SJCRH30 (cell line): ENCODE data around the gene TUBGCP5. TPM values are rescaled to one million over a fixed set of nuclear protein-coding genes. Genes with fewer than 3 reads are reported as not detected.
A peak's percentile ranks its signal among the peaks of the same experiment; 100 is the strongest.
"Not testable (repeated sequence)": the region's sequence is repeated elsewhere in the genome, so short reads cannot be mapped to it uniquely, and the experiment has no call there.

Source experiments
- DNase-seq, 2 experiments: peaks; one replicate each; pipeline ENCODE4 v3.0.0-alpha.2; 2015 to 2020
- H3K27ac ChIP-seq: fragments of 250-450 bp; sonication (Bioruptor Pico); 2 replicates; pipeline ENCODE4 v1.5.1; 2020; ENCODE audit warnings: mild to moderate bottlenecking, moderate library complexity
- H3K27me3 ChIP-seq: fragments of 250-450 bp; sonication (Bioruptor Pico); 2 replicates; pipeline ENCODE4 v1.5.1; 2020; ENCODE audit warnings: mild to moderate bottlenecking, moderate library complexity
- H3K36me3 ChIP-seq: fragments of 250-450 bp; sonication (Bioruptor Pico); 2 replicates; pipeline ENCODE4 v1.5.1; 2020; ENCODE audit warnings: mild to moderate bottlenecking, moderate library complexity
- H3K4me1 ChIP-seq: fragments of 250-450 bp; sonication (Bioruptor Pico); 2 replicates; pipeline ENCODE4 v1.5.1; 2020; ENCODE audit warnings: mild to moderate bottlenecking, moderate library complexity
- H3K4me3 ChIP-seq: fragments of 250-450 bp; sonication (Bioruptor Pico); 2 replicates; pipeline ENCODE4 v1.5.1; 2020; ENCODE audit warnings: mild to moderate bottlenecking, moderate library complexity
- H3K9me3 ChIP-seq: fragments of 250-450 bp; sonication (Bioruptor Pico); replicated peaks from 2 replicates; pipeline ENCODE4 v1.5.1; 2020; ENCODE audit warnings: mild to moderate bottlenecking, moderate library complexity
- total RNA-seq: library from RNA; depleted of rRNA; stranded (reverse); fragments of >200 nt; shearing (Covaris generic); gene quantifications from 2 replicates; pipeline ENCODE4 v1.2.3, GENCODE V29; 2014

The TUBGCP5 gene
- total RNA-seq, 1 experiment from 2014 or later, result 23.1 TPM

DNA sequence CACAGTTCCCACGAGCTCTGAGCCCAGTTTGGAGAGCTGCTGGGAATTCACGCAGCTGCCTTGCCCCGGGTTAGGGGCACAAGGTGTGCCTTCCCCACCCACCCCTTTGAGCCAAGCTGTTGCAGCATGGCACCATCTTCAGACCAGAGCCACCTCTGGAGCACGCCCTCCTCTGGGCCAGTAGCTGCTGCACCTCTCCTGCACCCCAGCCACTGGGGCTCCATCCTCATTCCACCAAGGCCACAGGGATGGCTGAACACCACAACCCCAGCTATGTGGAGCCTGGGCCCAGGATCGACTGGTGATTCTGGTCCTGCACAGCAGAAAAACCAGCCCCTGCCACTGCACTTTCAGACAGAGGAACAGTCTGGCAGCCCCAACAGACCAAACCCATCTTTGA lies 25.7 kb downstream of the TUBGCP5 start:
- H3K27me3 ChIP-seq, result no peaks in the 10 kb centered on the region
- no peaks in the 10 kb centered on the region for H3K4me1 ChIP-seq
- H3K36me3 ChIP-seq, result peaks cover 27% of the 10 kb centered on the region
- H3K4me3 ChIP-seq, result no peak overlapping the region
- no peak overlapping the region for H3K27ac ChIP-seq
- no peak for DNase-seq
- H3K9me3 ChIP-seq, result no peaks in the 10 kb centered on the region

DNA sequence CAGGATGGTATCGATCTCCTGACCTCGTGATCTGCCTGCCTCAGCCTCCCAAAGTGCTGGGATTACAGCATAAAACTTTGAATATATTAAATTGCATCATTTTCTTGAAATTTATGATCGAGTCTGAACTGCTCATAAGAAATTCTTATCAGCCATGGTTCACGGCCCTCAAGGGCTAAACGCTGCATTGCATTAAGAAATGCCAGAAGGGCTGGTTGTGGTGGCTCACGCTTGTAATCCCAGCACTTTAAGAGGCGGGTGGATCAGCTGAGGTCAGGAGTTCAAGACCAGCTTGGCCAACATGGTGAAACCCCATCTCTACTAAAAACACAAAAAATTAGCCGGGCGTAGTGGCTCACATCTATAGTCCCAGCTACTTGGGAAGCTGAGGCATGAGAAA lies 26.8 kb downstream of the TUBGCP5 start:
- not testable (repeated sequence) for H3K27me3 ChIP-seq, DNase-seq, H3K9me3 ChIP-seq, H3K27ac ChIP-seq, H3K4me1 ChIP-seq, H3K4me3 ChIP-seq
- H3K36me3 ChIP-seq, result peaks cover 22% of the 10 kb centered on the region

DNA sequence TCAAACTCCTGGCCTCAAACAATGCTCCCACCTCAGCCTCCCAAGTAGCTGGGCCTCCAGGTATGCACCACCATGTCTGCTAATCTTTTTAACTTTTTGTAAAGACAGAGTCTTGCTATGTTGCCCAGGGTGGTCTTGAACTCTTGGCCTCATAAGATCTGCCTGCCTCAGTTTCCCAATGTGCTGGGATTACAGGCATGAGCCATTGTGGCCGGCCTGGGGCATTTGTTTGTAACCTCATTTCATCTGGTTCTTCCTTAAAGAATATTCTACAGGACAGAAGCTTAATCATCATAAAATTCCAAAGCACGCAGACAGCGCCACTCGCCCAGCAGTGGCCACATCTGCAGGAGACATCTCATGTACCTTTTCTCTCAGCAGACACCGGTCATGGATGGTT lies 35.6 kb downstream of the TUBGCP5 start:
- H3K36me3 ChIP-seq, result peaks cover 27% of the 10 kb centered on the region
- no peaks in the 10 kb centered on the region for H3K27me3 ChIP-seq
- no peak overlapping the region for H3K4me3 ChIP-seq
- H3K9me3 ChIP-seq, result no peaks in the 10 kb centered on the region
- DNase-seq, result no peak
- no peaks in the 10 kb centered on the region for H3K4me1 ChIP-seq
- H3K27ac ChIP-seq, result no peak overlapping the region

DNA sequence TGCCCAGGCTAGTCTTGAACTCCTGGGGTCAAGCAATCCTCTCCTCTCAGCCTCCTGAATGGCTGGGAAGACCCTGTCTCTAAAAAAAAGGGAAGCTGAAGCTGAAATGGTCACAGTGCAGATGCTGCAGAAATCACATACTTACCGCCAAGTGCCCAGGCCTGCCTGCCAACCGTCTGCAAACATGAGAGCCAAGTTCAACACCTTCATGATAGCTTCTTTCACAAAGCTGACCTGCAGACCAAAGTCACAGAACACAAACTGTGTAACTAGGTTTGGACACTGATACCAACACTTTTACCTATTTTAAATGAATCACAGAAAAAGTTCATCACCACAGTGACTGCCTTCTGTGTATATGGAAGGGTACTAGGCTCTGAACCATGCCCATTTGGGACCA lies 36.4 kb downstream of the TUBGCP5 start:
- no peaks in the 10 kb centered on the region for H3K9me3 ChIP-seq
- no peak for DNase-seq
- no peak overlapping the region for H3K4me3 ChIP-seq
- H3K27me3 ChIP-seq, result no peaks in the 10 kb centered on the region
- H3K27ac ChIP-seq, result no peak overlapping the region
- H3K36me3 ChIP-seq, result peaks cover 25% of the 10 kb centered on the region
- no peaks in the 10 kb centered on the region for H3K4me1 ChIP-seq

DNA sequence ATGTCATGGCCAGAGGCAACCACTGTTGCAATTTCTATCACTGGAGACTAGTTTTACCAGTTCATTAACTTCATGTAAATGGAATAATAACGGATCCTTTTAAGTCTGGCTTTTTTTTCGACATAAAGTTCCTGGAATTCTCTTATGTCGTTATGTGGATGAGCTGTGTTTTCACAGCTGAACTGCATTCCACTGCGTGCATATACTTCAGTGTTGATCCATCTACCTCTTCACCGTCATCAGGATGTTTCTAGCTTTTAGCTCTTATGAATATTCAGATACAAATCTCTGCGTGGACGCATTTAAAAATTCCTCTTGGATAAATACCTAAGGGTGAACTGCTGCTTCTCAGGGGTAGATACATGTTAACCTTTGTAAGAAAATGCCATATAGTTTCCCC lies 43.6 kb downstream of the TUBGCP5 start:
- Histone ChIP-seq H3K4me3 (no peak overlapping the region), H3K27me3 (no peaks in the 10 kb centered on the region), H3K36me3 (peaks cover 18% of the 10 kb centered on the region), H3K27ac (no peak overlapping the region), H3K4me1 (no peaks in the 10 kb centered on the region), H3K9me3 (no peaks in the 10 kb centered on the region)
- no peak for DNase-seq

DNA sequence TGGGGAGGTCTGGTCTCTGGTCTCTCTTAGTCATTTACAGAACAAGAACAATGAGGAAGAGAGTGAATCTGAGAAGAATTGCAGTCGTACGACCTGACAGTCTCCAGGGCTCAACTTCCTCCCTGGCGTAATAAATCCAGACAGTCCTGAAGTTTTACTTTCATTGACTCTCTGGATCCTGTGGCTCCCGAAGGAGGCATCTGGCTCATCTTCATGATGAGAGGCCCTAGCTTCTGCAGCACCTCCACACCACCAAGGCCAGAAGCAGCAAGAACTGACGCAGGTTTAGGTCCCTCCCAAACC lies 47.4 kb downstream of the TUBGCP5 start:
- Histone ChIP-seq H3K27ac (no peak overlapping the region), H3K9me3 (no peaks in the 10 kb centered on the region), H3K4me3 (no peak overlapping the region), H3K4me1 (no peaks in the 10 kb centered on the region), H3K36me3 (peaks cover 10% of the 10 kb centered on the region; the same call in 1 of the 2 replicates), H3K27me3 (no peaks in the 10 kb centered on the region)
- no peak for DNase-seq

DNA sequence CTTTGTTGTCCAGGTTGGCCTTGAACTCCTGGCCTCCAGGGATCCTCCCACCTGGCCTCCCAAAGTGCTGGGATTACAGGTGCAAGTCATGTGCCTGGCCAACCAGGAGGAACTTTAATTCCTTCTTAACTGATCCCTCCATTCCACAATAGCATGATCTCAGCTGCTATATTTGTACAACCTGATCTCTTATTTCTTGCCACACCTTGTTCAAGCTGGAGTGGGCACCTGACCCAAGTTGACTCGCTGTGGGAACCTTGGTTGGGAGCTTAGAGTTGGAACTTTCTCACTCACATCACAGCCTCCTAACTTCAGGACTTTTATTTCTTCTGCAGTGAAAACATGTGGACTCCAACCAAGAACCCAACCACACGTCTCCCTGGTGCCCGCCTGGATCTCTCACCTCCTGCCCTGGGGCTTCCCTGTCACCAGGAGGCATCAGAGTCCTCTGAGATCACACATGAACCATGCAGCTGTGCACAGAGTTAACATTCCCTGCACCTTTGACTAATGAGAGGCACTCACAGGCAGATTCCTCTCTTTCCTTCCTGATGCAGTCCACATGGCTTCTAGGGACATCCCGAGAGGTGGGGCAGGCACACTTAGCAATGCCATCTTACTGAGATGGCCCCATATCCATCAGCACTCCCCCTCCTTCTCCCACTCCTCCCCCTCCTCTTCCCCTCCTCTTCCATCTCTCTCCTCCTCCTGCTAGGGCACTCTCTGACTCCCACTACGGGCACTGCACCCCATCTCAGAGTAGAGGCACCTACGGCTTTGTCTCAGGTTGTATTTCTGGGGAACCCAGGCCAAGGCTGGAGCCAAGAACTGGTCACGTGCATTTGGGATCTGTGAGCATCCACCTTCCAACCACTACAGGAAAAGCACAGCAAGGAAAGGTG lies 49.5 kb downstream of the TUBGCP5 start:
- Histone ChIP-seq H3K4me1 (no peaks in the 10 kb centered on the region), H3K27me3 (no peaks in the 10 kb centered on the region), H3K36me3 (peaks cover 7% of the 10 kb centered on the region; the same call in 1 of the 2 replicates), H3K9me3 (no peaks in the 10 kb centered on the region), H3K27ac (no peak overlapping the region), H3K4me3 (no peak overlapping the region)
- DNase-seq, result no peak

DNA sequence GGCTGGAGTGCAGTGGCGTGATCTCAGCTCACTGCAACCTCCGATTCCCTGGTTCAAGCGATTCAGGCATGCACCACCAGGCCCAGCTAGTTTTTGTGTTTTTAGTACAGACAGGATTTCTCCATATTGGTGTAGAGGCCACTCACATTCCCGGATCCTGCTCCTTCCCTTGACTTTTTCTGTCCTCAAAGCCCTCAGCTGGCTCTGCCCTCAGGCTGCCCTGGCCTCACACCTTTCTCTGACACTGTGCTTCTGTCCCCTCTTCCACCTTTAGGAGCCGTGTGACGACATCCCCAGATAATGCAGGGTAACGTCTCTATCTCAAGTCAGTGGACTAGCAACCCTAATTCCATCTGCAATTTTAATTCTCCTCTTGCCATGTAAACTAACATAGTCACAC lies 50.6 kb downstream of the TUBGCP5 start:
- no peaks in the 10 kb centered on the region for H3K27me3 ChIP-seq
- no peak for DNase-seq
- H3K9me3 ChIP-seq, result no peaks in the 10 kb centered on the region
- H3K4me3 ChIP-seq, result no peak overlapping the region
- H3K36me3 ChIP-seq, result no peaks in the 10 kb centered on the region
- H3K4me1 ChIP-seq, result no peaks in the 10 kb centered on the region
- no peak overlapping the region for H3K27ac ChIP-seq

DNA sequence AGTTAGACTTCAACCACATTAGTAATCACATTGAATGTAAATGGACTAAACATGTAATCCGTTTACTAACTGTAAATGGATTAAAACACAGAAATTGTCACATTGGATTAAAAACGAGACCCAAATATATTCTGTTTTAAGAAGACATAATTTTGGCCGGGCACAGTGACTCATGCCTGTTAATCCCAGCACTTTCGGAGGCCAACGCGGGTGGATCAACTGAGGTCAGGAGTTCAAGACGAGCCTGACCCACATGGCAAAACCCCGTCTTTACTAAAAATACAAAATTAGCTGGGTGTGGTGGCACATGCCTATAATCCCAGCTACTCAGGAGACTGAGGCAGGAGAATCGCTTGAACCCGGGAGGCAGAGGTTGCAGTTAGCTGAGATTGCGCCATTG lies 57.4 kb downstream of the TUBGCP5 start:
- not testable (repeated sequence) for DNase-seq, H3K36me3 ChIP-seq, H3K27ac ChIP-seq, H3K27me3 ChIP-seq, H3K4me3 ChIP-seq, H3K4me1 ChIP-seq, H3K9me3 ChIP-seq

DNA sequence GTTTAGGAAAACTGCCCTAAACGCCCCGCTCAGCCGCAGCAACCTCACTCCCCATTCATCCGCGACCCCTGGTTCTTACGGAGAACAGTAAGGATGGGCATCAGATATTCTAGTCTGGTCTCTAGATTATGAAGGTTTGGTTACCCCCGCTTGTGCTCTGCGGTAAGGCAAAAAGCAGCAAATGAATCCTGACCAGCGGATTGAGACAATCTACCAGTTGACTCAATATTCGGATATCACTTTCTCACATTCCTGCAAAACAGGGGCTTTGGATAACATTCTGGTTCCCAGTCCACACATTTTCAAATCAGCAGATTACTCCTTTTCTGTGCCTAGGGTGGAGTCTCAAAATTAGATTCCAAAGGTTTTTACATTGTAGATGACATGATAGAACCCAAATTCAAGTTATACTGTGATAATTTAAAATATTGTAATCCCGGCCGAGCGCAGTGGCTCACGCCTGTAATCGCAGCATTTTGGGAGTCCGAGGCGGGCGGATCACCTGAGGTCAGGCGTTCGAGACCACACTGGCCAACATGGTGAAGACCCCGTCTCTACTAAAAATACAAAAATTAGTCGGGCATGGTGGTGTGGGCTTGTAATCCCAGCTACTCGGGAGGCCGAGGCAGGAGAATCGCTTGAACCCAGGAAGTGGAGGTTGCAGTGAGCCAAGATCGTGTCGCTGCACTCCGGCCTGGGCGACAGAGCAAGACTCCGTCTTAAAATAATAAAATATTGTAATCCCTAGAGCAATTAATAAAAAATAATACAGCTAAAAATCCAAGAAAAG lies 58.1 kb downstream of the TUBGCP5 start:
- Histone ChIP-seq H3K9me3 (no peaks in the 10 kb centered on the region), H3K27ac (no peak overlapping the region), H3K4me3 (peak overlapping the region; percentile 94), H3K27me3 (no peaks in the 10 kb centered on the region), H3K36me3 (no peaks in the 10 kb centered on the region), H3K4me1 (peaks cover 3% of the 10 kb centered on the region; the same call in 1 of the 2 replicates)
- peak in 1 of 2 experiments; percentile 31 for DNase-seq

DNA sequence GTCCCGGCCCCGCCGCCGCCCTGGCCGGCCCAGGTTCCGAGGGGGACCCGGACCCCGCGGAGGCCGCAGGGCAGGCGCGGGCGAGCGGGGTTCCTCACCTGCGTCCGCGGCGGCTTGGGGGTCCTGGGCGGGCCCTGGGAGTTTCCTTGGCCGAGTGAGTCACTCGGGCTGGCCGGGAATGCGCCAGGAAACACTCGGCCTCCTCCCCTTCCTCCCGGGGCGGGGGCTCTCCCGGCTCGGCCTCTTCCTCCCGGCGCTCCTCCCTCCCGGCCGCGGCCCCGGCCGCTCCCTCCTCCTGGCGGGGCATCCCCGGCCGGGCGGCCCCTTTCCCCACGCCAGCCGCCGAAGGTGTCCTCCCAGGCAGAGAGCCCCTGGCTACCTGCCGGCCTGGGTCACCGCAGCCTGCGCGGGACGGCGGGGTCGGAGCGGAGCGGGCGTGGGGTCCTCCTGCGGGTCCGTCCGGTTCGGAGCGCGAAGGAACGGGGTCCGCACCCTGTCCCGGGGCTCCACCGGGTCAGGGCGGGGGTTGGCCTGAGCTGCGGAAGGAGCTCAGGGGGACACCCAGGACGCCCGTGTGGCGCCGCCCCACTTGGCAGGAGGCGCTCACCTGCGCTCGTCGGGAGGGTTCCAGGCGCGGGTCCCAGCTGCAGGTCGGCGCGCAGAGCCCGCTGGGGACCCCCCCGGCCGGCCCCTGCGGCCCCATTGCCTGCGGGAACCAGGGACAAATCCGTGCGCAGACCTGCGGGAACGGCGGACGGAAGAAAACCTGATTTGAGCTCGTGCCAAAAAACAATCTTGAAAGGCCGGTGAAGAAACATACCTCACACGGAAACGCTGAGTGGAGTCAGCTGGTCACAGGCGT lies 58.9 kb downstream of the TUBGCP5 start, which contains the start of gene CYFIP1:
CYFIP1 (minus strand) TSS at position 180 of the 862 bp plus-strand sequence. CDS start 33,083 bp downstream, outside the sequence.
- no peaks in the 10 kb centered on the region for H3K36me3 ChIP-seq
- H3K4me1 ChIP-seq, result peaks cover 3% of the 10 kb centered on the region; the same call in 1 of the 2 replicates
- no peak within 1 kb of the TSS; the same call in 1 of the 2 replicates for H3K27ac ChIP-seq
- peak within 1 kb of the TSS; percentile 94 for H3K4me3 ChIP-seq
- H3K27me3 ChIP-seq, result no peaks in the 10 kb centered on the region
- H3K9me3 ChIP-seq, result no peaks in the 10 kb centered on the region
- DNase-seq, result peak; percentile 78 to 79

DNA sequence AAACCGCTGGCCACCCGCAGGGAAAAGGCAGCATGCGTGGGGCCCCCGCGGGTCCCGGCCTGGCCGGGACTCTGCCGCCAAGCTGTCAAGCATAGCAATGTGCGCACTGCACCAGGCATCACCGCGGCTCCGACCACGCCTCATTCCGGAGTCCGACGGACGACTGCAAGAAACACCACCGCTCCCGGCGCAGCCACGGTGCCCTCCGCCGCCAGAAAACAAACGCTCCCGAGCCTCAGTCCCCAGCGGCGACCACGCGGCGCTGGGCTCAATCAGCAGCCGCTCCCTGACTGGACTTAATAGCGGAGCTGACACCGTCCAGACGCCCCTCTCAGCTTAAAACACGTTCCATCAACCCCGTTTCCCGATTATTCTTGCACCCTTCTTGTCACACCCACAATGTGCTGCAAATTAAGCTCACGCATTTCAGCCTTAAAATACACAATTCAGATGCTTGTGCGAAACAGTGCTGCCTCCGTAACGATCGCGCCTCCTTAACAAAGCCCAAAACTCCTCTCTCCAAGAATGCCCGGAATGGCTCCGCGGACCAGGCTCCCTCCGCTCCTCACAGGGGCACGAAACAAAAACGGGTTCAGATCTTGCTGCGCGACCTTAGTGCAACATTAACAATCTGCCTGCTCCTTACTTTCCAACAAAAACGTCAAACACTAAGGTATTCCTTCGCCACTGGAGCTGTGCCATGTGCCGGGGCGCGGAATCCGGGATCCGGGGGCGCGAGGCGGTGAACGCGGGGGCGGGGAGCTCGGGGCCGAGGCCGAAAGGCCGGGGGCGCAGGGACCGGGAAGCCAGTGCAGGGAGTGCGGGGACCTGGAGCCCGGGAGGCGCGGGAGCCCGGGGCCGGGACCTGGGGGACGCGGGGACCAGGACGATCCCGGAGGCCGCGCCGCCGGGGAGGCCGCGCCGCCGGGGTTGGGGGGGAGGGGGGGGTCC lies 59.9 kb downstream of the TUBGCP5 start:
- DNase-seq, result peak; percentile 42 to 49
- Histone ChIP-seq H3K4me1 (peaks cover 3% of the 10 kb centered on the region; the same call in 1 of the 2 replicates), H3K27me3 (no peaks in the 10 kb centered on the region), H3K4me3 (peak overlapping the region; percentile 94), H3K27ac (no peak overlapping the region), H3K36me3 (no peaks in the 10 kb centered on the region), H3K9me3 (no peaks in the 10 kb centered on the region)

DNA sequence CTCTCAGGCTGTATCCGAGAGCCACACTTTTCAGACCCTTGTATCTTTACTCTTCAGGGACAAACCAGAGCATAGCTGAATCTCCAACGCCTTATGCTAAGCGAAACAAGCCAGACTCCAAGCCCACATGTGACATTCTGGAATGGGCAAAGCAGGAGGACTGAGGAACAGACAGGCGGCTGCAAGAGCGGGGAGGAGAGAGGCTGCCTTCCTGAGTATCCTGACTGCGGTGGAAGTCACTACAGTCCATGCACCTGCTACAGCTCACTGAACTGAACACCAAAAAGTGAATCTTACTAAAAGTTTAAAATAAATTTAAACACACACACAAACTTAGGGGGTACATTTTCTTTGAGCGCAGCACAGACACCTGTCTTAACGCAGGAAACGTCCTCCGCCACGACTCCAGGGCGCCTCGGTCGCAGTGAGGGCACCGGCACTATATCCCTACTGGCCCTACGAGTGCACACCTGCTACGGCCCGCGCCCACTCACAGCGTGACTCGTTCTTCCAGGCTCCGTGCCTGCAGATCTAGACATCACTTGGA lies 60.6 kb downstream of the TUBGCP5 start:
- Histone ChIP-seq H3K36me3 (no peaks in the 10 kb centered on the region), H3K4me1 (peaks cover 5% of the 10 kb centered on the region), H3K27me3 (no peaks in the 10 kb centered on the region), H3K27ac (no peak overlapping the region), H3K9me3 (no peaks in the 10 kb centered on the region), H3K4me3 (peak overlapping the region; percentile 94)
- DNase-seq, result no peak
